SKM-1 (cell line): Measurements from ENCODE around the gene CENPN.

Experiments
- DNase-seq: peaks from one replicate; lab custom pipeline; 2025; ENCODE audit not compliant: unreplicated experiment; lab: John Stamatoyannopoulos, UW

Gene CENPN, protein sequence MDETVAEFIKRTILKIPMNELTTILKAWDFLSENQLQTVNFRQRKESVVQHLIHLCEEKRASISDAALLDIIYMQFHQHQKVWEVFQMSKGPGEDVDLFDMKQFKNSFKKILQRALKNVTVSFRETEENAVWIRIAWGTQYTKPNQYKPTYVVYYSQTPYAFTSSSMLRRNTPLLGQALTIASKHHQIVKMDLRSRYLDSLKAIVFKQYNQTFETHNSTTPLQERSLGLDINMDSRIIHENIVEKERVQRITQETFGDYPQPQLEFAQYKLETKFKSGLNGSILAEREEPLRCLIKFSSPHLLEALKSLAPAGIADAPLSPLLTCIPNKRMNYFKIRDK

DNA sequence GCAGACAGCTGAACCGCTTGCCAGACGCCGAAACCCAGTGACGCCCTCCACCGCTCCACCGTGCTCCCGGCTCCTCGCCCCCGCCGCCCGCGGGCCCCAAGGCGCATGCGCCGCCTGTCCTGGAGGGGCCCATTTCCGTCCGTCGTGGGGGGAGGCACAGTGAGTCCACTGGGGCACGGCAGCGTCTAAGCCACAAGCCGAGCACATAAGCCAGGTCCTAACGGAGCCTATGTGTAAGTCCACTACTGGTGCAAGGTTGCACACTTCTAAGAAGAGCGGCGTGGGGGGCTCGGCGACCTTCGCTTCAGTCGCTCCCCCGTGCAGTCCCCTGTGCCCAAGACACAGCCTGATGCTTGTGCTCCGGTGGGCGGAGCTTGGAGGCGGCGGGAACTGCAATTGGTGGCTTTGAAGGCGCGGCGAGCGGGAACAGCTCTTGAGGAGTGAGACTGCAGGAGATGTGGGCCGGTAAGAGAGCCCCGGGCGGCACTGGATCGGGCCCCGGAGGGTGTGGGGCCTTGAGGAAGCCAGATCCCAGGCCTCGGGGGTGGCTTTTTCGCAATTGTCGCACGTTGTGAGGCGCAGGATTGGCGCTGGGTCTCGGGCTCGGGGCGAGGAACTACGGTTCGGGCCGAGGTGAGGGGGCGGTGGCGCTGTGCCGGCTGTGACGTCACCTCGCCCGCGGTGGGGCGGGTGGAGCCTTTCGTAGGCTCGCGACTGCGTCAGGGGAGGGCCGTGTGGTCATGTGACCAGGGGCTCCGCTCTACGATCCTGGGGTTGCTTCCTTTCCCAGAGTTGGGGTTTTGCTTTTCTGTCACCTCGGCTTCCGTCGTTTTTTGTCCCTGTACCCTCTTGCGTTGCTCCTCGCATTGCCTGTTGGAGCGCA, at the start of gene CENPN, which contains the start of gene CMC2:
Gene CENPN (plus strand): TSS at position 402 of the 883 bp plus-strand sequence. CDS start 4,726 bp downstream, outside the sequence.
Gene CMC2 (minus strand): TSS at position 73 of the 883 bp plus-strand sequence. CDS start 9,491 bp downstream, outside the sequence.
- peak; percentile 88 for DNase-seq

DNA sequence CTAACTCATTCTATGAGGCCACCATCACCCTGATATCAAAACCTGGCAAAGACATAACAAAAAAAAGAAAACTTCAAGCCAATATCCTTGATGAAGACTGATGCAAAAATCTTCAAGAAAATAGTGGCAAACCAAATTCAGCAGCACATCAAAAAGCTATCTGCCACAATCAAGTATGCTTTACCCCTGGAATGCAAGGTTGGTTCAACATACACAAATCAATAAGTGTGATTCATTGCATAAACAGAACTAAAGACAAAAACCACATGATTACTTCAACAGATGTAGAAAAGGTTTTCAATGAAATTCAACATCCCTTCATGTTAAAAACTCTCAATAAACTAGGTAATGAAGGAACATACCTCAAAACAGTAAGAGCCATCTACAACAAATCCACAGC, 48.7 kb upstream of the CENPN start:
- DNase-seq: no peak

DNA sequence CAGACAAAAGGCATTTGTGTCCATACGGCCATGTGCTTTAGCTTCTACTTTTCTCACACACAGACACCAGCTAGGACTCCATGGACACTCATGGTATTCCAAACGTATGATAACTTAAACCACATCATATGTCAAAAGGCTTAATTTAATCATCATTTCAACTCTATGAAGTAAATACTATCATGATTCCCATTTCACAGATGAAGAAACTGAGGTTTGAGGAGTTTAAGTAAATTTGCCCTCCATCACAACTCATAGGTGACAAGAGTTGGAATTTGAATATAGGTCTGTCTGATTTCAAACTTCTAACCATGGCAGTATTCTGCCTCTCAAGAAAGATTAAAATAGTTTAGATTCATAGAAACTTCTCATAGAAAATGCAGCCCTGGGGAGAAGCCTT, 44.1 kb upstream of the CENPN start:
- DNase-seq: no peak

DNA sequence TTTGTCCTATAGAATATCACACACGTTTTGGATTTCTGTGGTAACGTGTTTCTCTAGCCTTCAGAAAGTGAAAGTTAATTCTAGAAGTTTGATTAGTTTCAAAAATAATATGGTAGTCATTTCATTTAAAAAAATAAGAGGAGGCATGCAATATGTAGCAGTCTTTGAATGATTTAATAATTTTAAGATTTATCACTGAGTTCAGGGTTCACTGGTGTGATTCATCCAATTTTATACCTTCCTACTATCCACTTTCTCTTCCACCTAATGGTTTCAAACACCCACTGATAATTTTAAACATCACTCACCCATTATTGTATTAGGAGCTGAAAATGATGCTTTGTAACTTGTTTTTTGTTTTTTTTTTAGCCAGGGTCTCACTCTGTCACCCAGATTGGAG, 42.7 kb upstream of the CENPN start:
- no peak for DNase-seq

DNA sequence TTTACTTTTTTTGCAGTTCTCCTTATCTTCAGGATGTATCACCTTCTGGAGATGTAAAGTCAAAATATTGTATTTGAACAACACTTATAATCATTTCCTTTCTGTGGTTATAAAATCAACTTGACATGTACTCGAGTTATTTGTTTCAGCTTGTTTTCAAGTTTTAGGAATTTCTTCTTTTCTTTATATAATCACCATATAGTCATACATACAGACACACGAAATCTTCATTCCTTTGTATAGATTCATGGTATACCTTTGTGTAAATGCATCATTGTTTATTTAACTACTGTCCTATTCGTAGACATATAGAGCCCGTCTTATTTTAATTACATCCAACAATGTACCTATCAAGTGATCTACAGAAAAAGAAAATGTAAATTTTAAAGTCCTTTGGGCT, 40.4 kb upstream of the CENPN start:
- DNase-seq: no peak

DNA sequence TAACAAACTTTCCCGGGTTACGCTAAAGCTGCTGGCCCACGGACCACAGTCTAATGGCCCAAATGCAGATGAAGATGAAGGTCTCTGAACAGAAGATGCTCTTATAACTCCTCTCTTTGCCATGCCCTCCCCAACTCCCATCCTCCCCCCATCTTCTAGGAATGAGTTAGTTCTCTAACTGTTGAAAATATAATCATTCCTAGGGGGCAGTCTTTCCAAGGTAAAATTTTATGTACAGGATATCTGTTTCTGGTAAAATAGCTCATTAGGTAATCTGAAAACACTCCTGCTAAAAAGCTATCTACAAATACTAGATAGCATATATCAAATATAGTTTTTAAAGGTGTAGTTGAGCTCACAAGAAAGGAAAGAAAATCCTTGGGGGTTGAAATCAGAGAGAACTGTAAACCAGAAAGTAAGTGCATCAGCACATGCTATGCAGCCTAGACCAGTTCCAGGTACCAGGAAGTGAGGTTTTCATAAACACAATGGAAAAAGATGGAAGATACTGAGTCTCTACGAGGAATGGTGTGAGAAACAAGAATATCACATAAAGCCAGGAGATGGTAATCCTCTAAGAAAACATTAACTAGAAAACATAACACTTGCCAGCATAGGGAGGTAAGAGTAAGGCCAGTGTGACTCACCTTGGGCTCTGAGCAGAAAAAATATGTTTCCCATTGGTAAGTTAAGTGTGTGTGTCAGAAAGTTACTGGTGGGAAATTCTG, 38.5 kb upstream of the CENPN start:
- no peak for DNase-seq

DNA sequence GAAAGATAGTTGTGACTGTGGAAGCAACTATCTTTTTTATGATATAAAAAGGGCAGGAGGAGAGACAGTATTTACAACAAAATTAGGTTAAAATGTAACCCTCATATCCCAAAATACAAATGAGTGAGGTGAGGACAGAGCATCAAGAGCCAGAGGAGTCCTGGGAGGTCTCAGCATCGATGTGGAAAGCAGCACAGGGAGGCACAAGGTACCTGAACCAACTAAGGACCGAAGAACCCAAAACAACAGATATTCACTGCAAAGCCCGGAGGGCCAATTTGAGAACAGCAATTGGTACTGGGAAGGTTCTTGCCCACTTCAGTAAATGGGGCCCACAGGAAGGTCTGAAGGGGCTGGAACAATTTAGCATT, 37.9 kb upstream of the CENPN start:
- no peak for DNase-seq

DNA sequence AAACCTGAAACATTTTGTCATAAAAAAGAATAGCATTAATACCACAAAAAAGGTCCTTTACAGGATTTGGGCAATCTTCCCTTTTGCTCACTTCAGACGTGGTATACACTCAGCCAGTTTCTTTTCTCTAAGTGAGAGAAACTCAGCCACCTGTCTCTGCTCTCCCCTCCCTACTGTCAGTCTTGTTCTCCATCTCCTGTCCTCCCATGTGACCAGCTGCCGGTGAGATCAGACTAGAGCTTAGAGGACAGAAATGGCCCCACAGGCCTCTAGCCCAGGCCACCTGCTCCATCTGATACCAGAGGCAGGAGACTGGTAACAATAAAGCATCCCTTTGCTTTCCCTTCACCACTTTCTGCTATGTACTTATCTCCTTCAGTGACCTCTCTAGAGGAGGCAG, 35.2 kb upstream of the CENPN start:
- DNase-seq: no peak

DNA sequence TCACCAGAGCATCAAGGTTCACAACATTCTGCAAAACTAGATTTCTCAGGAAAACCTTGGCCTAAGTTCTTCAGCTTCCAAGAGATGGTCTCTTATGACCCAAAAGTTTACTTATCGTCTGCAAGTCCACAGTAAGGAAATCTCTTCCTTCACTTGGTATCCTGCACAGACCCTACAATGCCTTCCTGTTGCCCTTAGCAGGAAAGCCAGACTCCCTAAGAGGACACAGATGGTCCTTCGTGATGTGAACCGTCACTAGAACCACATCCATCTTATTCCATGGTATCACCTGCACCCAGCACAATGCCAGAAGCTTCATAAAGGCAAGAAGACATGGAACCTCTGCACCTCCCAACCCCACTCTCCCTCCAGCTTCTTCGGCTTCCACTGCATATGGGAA, 34.4 kb upstream of the CENPN start:
- no peak for DNase-seq

DNA sequence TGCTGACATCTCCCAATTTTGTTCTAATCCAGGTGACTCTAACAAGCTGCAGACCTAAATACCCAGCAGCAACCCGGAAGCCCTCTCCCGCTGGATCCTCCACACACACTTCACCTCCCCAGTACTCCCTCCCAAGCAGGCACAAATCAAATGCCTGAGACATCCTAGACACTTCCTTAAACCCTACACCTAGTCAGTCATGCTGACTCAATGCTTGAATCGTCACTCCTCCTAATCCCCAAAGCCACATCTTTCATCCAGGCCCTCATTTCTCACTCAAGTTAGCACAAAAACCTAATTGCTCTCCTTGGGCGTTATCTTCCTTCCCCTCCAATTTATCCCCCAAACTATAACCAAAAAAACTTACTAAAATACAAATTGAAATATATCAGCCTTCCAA, 33.0 kb upstream of the CENPN start:
- DNase-seq: no peak

DNA sequence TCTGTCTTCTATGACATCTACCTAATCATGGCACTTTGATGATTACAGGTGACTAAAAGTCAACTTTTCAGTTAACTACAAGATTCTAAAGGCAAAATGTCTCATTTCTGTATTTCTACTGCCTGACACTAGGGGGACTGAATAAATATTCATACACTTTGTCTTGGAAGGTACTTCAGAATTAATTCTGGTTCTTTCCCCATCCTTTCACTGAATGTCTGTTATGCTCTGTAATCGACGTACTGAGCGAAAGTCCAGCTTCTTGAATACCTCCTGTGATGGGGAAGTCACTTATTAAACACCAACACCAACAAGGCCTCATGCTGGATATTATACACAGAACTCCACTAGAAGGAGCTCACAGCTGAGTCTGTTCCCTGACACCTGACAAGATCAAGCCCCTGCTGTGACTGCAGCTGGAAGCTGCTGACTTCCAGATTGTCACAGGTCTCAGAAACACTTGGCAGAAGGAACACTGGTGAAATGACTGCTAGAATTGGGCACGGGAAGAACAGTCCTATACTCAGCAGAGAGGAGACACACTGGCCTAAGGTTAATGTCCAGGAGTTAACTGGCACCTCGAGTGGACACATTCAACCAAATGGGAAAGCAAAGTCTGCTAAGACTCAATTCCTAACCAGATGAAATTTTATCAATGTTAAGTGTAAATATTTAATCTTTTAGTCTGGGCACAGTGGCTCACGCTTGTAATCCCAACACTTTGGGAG, 32.2 kb upstream of the CENPN start:
- DNase-seq: no peak

DNA sequence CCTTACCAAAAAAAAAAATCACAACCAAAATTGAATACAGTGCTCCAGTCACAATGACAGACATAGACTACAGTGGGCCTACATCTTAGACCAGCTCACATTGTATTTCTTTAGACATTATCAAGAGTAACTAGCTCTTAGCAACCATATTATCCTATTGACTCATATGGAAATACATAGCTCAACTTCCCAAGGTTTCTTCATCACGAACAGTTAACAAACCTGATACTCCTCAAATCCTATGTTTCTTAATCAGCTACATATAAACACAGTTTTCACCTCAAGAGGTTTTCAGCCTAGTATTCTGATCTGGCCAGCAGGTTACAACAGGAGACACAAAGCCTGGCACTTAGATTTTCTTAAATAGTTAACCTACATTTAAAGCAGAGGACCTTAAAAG, 30.1 kb upstream of the CENPN start:
- DNase-seq: no peak

DNA sequence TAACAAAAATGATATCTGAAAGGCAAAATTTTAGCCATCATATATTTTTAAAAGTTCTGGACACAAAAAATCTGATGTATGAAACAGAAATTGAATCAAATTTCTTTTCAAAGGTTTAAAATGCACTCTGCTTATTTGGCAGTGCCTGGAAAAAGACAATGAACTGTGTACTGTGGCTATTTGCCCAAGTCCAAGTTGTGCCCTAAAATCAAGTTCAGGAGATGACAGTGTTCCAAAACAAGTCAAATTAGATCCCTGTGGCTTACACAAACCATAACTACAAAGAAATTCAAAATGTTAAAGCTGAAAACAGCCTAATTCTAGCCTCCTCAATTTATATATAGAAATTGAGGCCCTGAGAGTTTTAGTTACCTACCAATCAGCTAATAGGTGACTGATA, 25.9 kb upstream of the CENPN start:
- DNase-seq: no peak

DNA sequence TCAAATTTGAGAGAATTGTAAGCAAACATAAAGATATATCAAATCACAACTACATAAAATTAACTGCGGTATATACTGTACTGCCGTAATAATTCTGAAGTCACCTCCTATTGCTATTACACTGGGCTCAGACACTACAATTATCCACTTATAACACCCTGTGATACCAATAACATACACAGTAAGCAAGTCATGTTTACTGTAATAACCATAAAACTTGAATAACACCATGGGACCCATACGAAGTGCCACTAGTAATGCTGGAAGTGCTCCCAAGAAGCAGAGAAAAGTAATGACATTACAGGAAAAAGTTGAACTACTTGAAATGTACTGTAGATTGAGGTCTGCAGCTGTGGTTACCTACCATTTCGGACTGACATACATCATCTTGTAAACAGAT, 24.4 kb upstream of the CENPN start:
- DNase-seq: no peak

DNA sequence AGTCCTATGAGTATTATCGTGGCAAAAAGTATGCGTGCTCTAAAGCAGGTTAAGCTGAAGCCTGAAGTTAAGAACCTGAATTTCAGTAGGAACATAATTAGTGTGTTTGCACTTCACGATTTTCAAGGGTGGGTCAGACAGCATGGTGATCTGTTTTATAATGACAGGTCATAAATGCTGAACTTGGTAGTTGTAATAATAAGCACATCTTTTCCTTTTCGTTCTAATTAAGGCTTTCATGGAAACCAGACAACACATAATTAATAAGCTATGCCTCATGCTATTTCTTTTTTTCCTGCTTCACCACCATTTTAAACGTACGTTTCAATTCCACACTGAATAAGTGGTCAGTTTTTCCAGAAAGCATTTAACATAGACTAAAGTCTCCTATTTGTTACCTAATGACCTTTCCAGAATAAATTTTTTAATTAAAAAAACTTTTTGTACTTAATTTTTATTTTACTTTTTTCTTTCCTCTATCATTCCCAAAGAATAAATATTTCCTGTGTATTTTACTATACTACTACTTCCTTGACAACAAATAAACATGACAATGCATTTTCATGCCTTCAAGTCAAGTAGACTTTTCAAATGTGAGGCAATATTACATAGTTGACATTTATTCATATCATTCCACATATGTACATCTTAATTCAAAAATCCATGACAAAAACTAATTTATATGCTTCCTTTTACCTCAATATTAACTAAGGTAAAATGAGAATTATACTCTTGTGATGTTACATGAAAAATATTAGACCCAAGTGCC, 22.7 kb upstream of the CENPN start:
- DNase-seq: no peak

DNA sequence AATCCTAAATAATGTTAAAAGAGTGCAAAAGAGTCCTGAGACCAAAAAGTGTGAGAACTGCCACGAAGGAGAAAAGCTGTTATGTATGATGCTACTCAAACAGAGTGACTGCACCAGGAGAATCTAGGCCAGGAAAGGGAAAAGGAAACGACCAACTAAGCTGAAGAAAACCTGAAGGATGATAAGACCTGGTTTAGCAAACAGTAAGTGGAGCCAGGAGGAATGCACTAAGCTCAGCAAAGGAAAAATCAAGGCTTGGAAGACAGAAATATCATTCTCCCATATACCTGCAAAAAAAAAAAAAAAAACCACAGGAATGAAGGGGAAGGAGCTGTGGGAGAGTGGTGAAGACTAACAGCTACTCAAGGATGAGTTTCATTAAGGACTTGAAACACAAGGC, 21.4 kb upstream of the CENPN start:
- DNase-seq: no peak

DNA sequence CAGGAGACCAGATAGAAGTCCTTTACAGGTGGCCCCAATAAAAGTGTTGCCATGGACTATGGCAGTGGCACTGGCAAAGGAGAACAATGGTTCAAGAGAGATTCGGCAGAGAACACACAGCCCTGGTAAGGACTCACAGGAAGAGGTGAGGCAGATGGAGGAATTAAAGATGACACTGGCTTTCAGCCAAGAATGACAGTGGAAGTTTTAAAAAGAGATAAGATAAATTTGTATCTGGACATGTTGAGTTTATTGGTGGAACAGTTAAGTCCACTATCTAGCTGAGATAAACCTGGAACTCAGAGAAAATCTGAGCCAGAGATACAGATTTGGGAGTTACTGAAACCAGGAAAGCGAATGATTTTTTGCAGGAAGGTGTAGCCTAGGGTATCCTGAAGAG, 20.5 kb upstream of the CENPN start:
- no peak for DNase-seq

DNA sequence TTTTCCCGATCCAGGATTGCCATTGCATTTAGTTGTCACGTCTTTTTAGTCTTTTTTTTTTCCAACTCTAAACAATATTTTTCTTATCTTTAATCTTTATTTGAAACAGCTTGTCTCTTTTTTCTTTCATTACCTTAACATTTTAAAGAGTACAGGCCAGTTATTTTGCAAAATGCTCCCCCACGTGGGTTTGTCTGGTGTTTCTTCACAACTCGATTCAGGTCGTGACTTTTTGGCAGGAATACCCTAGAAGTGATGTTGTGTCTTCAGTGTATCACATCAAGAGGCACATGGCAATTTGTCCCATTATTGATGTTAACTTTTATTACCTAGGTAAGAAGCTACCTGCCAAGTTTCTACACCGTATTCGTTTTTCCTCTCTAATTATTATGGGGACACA, 18.3 kb upstream of the CENPN start:
- DNase-seq: no peak

DNA sequence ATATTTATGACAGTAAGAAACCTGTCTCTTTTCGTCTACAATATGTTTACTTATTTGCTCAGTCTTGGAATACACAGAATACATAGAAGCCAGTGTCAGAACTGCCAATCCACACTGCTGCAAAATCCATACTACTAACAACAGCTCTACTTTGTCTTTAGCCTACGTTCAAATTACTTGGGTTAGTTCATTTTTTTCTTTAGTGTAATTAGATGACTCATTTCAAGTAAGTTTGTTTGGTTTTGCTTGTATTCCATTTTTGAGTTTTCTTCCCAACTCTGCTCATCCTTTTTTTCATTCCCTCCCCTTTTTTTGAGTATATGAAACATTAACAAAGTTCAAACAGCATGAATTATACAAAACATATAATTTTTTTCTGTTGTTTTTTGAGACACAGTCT, 17.2 kb upstream of the CENPN start:
- no peak for DNase-seq

DNA sequence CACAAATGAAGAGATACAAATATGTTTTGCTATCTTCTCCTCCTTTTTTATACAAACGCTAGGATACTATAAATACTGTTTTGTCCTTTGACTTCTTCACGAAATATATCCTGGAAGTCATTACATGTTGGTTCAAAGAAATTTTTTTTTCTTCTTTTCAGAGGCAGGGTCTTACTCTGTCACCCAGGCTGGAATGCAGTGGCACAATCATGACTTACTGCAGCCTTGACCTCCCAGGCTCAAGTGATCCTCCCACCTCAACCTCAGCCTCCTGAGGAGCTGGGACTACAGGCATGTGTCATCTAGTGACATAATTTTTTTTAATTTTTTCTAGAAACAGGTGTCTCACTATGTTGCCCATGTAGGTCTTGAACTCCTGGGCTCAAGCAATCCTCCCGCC, 16.4 kb upstream of the CENPN start:
- no peak for DNase-seq
